Body of pancreas (tissue), 4 donors: ENCODE results near the gene ENAH.

Source experiments
- CTCF ChIP-seq, 7 experiments: fragments of 450-650 bp in 4 of 7; fragments of 200-600 bp in 3 of 7; sonication (generic) in 3 of 7; IDR thresholded peaks; one replicate each; pipeline ENCODE4 v1.5.1; 2016 to 2019; ENCODE audit warnings: antibody characterized with exemption in 7 of 7
- POLR2A ChIP-seq, 3 donors: fragments of 450-650 bp; IDR thresholded peaks; one replicate each; pipeline ENCODE4 v1.6.1; 2016; ENCODE audit warnings: antibody characterized with exemption in 3 of 3, mild to moderate bottlenecking in 2 of 3

GRCh38 chr1:225517221-225517620 lies 135.7 kb downstream of the ENAH start:
- TF ChIP-seq CTCF (IDR thresholded peaks at IDR 0.05) (no peak), POLR2A (IDR thresholded peaks at IDR 0.05) (no peak)
